Stimulated activated CD4-positive, alpha-beta T cell treated with anti-CD3 and anti-CD28 coated beads, Interleukin-15, amount 100 ng/mL, for 24 hours (primary cell): ENCODE measurements around the gene MFSD6.
"Not testable (repeated sequence)": the region's sequence is repeated elsewhere in the genome, so short reads cannot be mapped to it uniquely, and the experiment has no call there.

Experiments used
- DNase-seq: peaks from one replicate; pipeline ENCODE4 v3.0.0-alpha.2; 2020

The MFSD6 gene

DNA sequence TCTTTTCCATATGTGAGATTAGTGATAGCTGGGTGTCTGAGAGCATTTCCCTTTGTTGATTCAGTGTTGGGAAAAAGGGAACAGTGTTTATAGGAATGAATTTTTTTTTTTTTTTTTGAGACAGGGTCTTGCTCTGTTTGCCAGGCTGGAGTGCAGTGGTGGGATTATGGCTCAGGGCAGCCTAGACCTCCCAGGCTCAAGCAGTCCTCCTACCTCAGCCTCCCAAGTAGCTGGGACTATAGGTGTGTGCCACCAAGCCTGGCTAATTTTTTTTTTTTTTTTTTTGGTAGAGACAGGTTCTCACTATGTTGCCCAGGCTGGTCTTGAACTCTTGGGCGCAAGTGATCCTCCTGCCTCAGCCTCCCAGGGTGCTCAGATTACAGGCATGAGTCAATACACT is 60.2 kb downstream of the MFSD6 start:
- DNase-seq, result not testable (repeated sequence)

- DNase-seq, result no peak
Measured at GRCh38 chr2:190468814-190469569, 60.8 kb downstream of the MFSD6 start.

DNA sequence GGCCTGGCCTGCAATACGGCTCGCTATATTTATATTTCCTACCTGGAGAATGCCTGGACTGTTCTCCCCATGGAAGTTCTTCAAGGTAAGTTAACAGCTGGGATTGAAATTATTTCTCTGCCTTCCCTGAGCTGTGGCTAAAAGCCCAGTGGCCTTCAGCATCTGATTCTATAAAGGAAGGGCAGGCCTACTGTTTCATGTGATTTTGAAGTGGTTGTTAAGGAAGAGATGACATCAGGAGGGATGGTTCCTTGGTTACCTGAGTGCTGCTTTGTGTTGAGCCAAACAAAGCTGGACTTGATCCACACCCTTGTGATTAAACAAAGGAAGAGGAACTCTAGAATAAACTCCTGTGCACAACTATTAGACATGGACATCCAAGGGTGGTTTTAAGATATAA is 61.6 kb downstream of the MFSD6 start:
- DNase-seq, result no peak

- DNase-seq, result no peak
Measured at GRCh38 chr2:190470256-190470826, 62.2 kb downstream of the MFSD6 start.

GRCh38 chr2:190477661-190478454 is 69.7 kb downstream of the MFSD6 start:
- no peak for DNase-seq

DNA sequence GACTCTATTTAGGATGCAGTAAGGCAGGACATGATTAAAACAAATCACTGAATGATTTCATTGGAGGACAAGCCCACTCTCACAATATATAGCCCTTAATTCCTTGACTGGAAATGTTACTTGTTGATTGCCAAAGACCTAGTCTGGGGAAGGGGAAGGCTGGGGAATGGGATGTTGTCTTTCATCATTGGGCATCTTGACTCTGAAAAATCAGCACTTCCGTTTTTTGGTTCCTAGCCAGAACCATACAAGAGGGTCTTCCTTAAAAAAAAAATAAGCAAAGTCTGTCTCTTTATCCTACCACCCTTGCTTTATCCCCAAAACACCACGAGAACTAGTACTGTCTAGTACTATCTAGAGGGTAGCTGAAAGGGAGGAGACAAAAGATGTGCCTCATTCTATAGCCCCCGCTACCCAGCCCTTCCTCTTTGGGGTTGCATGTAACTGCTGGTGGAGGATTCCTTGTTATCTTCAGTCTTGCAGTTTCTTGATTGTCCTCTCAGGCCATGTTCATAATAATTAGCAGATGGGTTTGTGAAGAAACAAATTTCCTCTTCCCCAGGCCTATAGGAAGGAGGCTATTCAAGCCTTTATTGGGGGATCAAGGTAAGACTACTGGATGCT is 70.5 kb downstream of the MFSD6 start:
- DNase-seq, result no peak

DNA sequence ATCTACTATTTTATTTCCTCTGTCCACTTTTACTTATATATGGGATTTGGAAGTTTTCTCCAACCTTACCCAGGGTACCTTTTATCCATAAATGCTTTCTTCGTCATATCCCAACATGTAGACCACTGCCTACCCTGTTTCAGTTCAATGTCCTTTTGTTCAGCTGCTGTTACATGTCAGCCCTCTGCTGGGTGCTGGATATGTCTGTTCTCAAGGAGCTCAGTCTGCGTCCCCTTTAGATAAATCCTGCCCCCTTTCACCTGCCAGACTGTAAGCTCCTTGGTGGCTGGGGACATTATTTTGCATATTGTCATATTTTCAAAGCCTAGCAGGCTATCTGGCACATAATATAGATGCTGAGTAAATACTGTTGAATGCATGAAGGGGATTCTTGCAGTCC is 73.2 kb downstream of the MFSD6 start:
- no peak for DNase-seq

- DNase-seq, result no peak
Measured at GRCh38 chr2:190482451-190482850, 74.3 kb downstream of the MFSD6 start.

GRCh38 chr2:190486037-190486623 is 78.0 kb downstream of the MFSD6 start:
- no peak for DNase-seq

DNA sequence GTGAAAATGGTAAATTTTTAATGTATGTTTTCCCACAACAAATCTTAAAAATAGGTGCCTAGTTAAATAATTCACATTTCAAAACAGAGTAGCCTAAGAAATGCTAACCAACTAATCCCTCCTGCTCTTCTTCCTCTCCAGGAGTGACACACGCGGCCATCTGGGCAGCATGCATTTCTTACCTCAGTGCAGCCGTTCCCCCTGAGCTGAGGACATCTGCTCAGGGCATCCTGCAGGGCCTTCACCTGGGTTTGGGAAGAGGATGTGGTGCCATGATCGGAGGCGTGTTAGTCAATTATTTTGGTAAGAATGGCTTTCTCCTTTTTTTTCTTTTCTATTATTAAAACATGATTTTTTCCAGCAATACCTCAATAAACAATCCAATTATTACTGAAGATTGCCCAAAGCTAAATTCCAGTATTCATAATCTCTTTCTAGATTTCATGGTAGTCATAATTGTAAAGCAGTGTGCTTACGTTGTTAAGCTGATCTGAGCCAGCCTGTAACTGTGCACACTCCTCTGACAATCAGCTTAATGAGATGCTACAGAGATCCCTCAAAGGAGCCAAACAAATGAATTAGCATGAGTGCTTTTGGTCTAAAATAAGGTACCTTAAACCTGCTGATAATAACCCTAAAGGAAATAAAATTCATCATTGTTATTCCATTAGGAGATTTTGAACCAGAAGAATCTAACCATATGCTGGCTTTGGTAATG is 80.5 kb downstream of the MFSD6 start:
- DNase-seq, result no peak

- DNase-seq, result no peak
Measured at GRCh38 chr2:190489475-190489874, 81.3 kb downstream of the MFSD6 start.

- DNase-seq, result no peak
Measured at GRCh38 chr2:190490502-190490901, 82.3 kb downstream of the MFSD6 start.

DNA sequence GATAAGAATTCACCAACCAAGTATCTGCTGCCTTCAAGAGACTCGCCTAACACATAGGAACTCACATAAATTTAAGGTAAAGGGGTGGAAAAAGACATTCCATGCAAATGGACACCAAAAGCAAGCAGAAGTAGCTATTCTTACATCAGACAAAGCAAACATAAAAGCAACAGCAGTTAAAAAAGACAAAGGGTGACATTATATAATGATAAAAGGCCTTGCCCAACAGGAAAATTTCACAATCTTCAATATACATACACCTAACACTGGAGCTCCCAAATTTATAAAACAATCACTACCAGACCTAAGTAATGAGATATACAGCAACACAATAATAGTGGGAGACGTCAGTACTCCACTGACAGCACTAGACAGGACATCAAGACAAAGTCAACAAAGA is 84.9 kb downstream of the MFSD6 start:
- no peak for DNase-seq

GRCh38 chr2:190494600-190495227 is 86.6 kb downstream of the MFSD6 start:
- not testable (repeated sequence) for DNase-seq

- no peak for DNase-seq
Measured at GRCh38 chr2:190497428-190497827, 89.3 kb downstream of the MFSD6 start.

DNA sequence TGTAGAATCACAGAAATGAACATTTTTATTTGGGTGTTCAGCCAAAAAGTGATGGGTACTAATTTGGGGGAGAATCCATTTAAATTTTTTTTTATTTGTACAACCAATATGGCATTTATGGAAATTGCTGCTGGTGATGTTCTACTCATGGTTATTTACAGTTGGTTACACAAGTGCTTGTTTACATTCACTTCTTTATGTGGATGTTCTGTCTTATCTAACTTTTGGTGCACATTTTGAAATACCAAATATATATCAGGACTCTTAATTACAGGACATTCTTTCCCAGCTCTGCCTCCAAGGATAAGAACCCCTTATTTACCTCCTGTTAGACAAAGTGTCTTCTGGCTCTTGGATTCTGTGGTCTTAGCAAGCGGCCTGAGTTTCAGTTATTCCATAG is 91.1 kb downstream of the MFSD6 start:
- DNase-seq, result no peak

DNA sequence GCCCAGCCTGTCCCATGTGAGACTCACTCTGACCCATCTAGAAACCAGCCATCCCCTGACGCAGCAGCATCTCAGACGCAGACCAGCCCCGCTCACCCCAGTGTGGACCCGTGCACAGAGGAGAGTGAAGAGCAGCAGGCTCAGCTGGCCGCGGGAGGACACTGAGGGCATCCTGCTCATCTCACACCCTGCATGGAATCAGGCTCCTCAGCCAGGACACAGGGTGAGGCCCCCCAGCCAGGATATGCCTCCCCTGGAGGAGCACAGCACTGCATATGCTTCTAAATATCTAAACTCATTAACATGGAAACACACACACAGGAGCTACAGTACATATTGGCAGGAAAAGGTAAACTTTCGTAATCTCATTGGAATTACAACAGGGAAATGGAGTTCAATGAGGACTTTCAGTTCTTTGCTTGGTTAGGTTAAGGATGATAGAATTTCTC is 91.9 kb downstream of the MFSD6 start:
- no peak for DNase-seq

GRCh38 chr2:190501231-190501630 is 93.1 kb downstream of the MFSD6 start:
- DNase-seq, result no peak

- no peak for DNase-seq
Measured at GRCh38 chr2:190501702-190502407, 93.7 kb downstream of the MFSD6 start.

GRCh38 chr2:190503088-190503487 is 94.9 kb downstream of the MFSD6 start:
- DNase-seq, result no peak

DNA sequence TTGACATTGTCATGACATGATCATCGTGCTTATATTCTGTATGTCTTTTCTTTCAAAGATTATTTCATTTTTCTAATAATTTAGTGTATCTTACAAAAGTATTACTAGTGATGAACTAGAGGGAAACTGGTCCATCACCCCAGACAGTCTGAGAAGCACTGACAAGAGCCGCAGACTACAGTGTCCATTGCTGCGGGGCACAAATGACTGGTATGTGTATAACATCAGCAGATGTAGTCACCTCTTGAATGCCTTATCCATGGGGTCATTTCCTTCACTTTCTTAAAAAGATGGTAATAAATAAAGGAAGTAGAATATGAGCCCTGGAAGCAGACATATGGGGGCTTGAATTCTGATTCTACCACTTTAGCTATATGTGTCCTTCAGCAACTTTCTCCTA is 96.8 kb downstream of the MFSD6 start:
- DNase-seq, result no peak
